Heart left ventricle (tissue), 16 donors: Measurements from ENCODE around the gene TMEM89. TPM values are rescaled to one million over a fixed set of nuclear protein-coding genes. Genes with fewer than 3 reads are reported as not detected.
A peak's percentile ranks its signal among the peaks of the same experiment; 100 is the strongest.

Experiments
- ATAC-seq, 4 donors: fragments of 200-7000 bp; cut with Tn5 transposase; one replicate each; pipeline ENCODE4 v1.9.1; 2020 to 2022; ENCODE audit warnings: moderate library complexity in 4 of 4, mild to moderate bottlenecking in 3 of 4, moderate number of reproducible peaks in 1 of 4
- DNase-seq, 5 donors: peaks; one replicate each; pipeline ENCODE4 v3.0.0-alpha.2; 2020
- H3K27ac ChIP-seq, 12 donors: fragments of 200-600 bp; sonication (generic) in 4 of 12; one replicate each; pipeline versions ENCODE4 v1.5.0 to v1.8.0; 2016 to 2022; ENCODE audit warnings: mild to moderate bottlenecking in 2 of 12
- H3K27me3 ChIP-seq, 9 donors: fragments of 200-600 bp; sonication (generic) in 2 of 9; one replicate each; pipeline versions ENCODE4 v1.5.1 to v1.8.0; 2016 to 2022; ENCODE audit warnings: mild to moderate bottlenecking in 3 of 9
- H3K36me3 ChIP-seq, 9 donors: fragments of 200-600 bp; sonication (generic) in 2 of 9; one replicate each; pipeline versions ENCODE4 v1.5.0 to v1.8.0; 2018 to 2022; ENCODE audit warnings: mild to moderate bottlenecking in 2 of 9
- H3K4me1 ChIP-seq, 12 donors: fragments of 200-600 bp; sonication (generic) in 4 of 12; one replicate each; pipeline versions ENCODE4 v1.5.0 to v1.8.0; 2016 to 2022; ENCODE audit warnings: mild to moderate bottlenecking in 3 of 12
- H3K4me3 ChIP-seq, 12 donors: fragments of 200-600 bp; sonication (generic) in 4 of 12; one replicate each; pipeline versions ENCODE4 v1.5.0 to v1.8.0; 2017 to 2022; ENCODE audit warnings: mild to moderate bottlenecking in 9 of 12, moderate library complexity in 4 of 12
- H3K9me3 ChIP-seq, 12 donors: fragments of 200-600 bp; sonication (generic) in 4 of 12; one replicate each; pipeline versions ENCODE4 v1.5.0 to v1.8.0; 2016 to 2022; ENCODE audit warnings: mild to moderate bottlenecking in 1 of 12
- CTCF ChIP-seq, 12 donors: fragments of 200-600 bp; sonication (generic) in 4 of 12; IDR thresholded peaks; one replicate each; pipeline versions ENCODE4 v1.5.0 to v1.8.0; 2018 to 2022; ENCODE audit warnings: antibody characterized with exemption in 12 of 12, mild to moderate bottlenecking in 5 of 12
- POLR2A ChIP-seq, 2 donors: fragments of 450-650 bp; IDR thresholded peaks; one replicate each; pipeline ENCODE4 v1.6.1; 2017; ENCODE audit warnings: antibody characterized with exemption in 2 of 2, mild to moderate bottlenecking in 2 of 2, moderate library complexity in 2 of 2
- WGBS, 4 donors: extraction: QIAGEN DNeasy Blood & Tissue Kit in 2 of 4; methylation state at CpG; one replicate each; pipeline versions ENCODE4 v1.1.5 to v1.1.7; 2013 to 2018; 5-methylcytosine and 5-hydroxymethylcytosine counted together
- intact Hi-C, 10 donors: fragments of 100-400 bp; cut with DNase I; formaldehyde crosslinking; loops; one replicate each; pipeline versions ENCODE4 v1.11.1 to v1.14.2; 2022
- polyA plus RNA-seq, 2 donors: library from polyadenylated mRNA; stranded (reverse); fragments of 200-250 nt; gene quantifications; one replicate each; pipeline ENCODE4 v1.2.3, GENCODE V29; 2013
- total RNA-seq, 9 donors: library from RNA; depleted of rRNA in 2 of 9; stranded (reverse); fragments of >200 nt in 2 of 9; fragmentation: NEBNext Ultra II Directional in 3 of 9; extraction: Animal tissue kit (Norgen Biotek cat#: 25700) in 3 of 9; gene quantifications; one replicate each; pipeline versions ENCODE4 v1.1.0 to v1.2.4, GENCODE V29; 2016 to 2023
- donor health status: ischemic (EF 13 %, LVEDD 7.1; RV severe dilation, severe dysfunction).
- donor health status: healthy with polysubstance abuse.
- donor health status: DM: no; HTN: yes; CAD: no.
- donor health status: DM: no; HTN: no; CAD: no.
- donor health status: ischemic (EF 25% LVEDD 6.9; RV normal size, moderate dysfunction).
- donor health status: ischemic (EF 25% LVEDD 5.7; RV mildly dilated, moderate dysfunction).
- donor health status: healthy.
- donor health status: DM: yes; HTN: yes; CAD: no.
- donor health status: ischemic (EF 35%, LVEDD 5.7; RV mildly dilated, moderate dysfunction).
- donor health status: nonischemic (EF 11% LVEDD 7.7; RV severe dilation, severe dysfunction).
- donor health status: DM: yes; HTN: yes; CAD: no.
- donor health status: PGD.
- donor health status: ischemic (EF 29% LVEDD 5.4; RV normal size, mild dysfunction).
- donor health status: nonischemic (EF 23%, LVEDD 6.1; RV moderate dilation, normal function).

The TMEM89 gene
- total and polyA plus RNA-seq, 11 donors = not detected

- Histone ChIP-seq H3K36me3 (peaks cover 0 to 62% (median 48%) of the 10 kb centered on the region in 9 donors), H3K4me1 (peaks cover 8 to 86% (median 66%) of the 10 kb centered on the region in 12 donors), H3K9me3 (no peaks in the 10 kb centered on the region), H3K4me3 (peak overlapping the region in 1 of 12 donors; percentile 5), H3K27me3 (peaks cover 0 to 17% (median 0%) of the 10 kb centered on the region in 9 donors), H3K27ac (peak overlapping the region; percentile 79 to 98 (median 92))
- 14 to 30% (median 28%) methylated on average over 1 to 5 of the region's 5 CpGs for WGBS, 4 donors
- DNase-seq (peak; percentile 72 to 90 (median 81)), ATAC-seq (peak; percentile 73 to 89 (median 81))
- no peak for TF ChIP-seq CTCF (IDR thresholded peaks at IDR 0.05)
- no peak for TF ChIP-seq POLR2A (IDR thresholded peaks at IDR 0.05)
- intact Hi-C loops = loop anchor here in 2 of 10 donors (5.0 kb wide), 1 partner anchor 36 kb away; the partner anchor contains the start of gene UCN2 (in 2 of the 2)
These were observed 23.1 kb downstream of the TMEM89 start for GRCh38 chr3:48598323-48599076.

- Histone ChIP-seq H3K27ac (peak overlapping the region; percentile 79 to 98 (median 92)), H3K4me3 (no peak overlapping the region), H3K4me1 (peaks cover 8 to 77% (median 66%) of the 10 kb centered on the region in 12 donors), H3K36me3 (peaks cover 0 to 51% (median 37%) of the 10 kb centered on the region in 9 donors), H3K9me3 (no peaks in the 10 kb centered on the region), H3K27me3 (peaks cover 0 to 17% (median 0%) of the 10 kb centered on the region in 9 donors)
- ATAC-seq = peak in 2 of 4 donors; percentile 0 to 4
- intact Hi-C loops = loop anchor here in 2 of 10 donors (5.0 kb wide), 1 partner anchor 35 kb away; the partner anchor contains the start of gene UCN2 (in 2 of the 2)
- TF ChIP-seq POLR2A (IDR thresholded peaks at IDR 0.05) (no peak), CTCF (IDR thresholded peaks at IDR 0.05) (no peak)
- WGBS, 4 donors = 58 to 68% (median 63%) methylated on average over 6 of the region's 6 CpGs
- peak in 1 of 5 donors; percentile 49 for DNase-seq
These were observed 24.2 kb downstream of the TMEM89 start for GRCh38 chr3:48597408-48597800.

GRCh38 chr3:48596676-48597407, 24.7 kb downstream of the TMEM89 start:
- ATAC-seq = no peak
- no peak overlapping the region for H3K4me3 ChIP-seq
- H3K9me3 ChIP-seq = no peaks in the 10 kb centered on the region
- peaks cover 8 to 76% (median 65%) of the 10 kb centered on the region in 12 donors for H3K4me1 ChIP-seq
- intact Hi-C loops = loop anchor here in 2 of 10 donors (5.0 kb wide), 1 partner anchor 35 kb away; the partner anchor contains the start of gene UCN2 (in 2 of the 2)
- peak overlapping the region; percentile 79 to 98 (median 92) for H3K27ac ChIP-seq
- peaks cover 0 to 45% (median 31%) of the 10 kb centered on the region in 9 donors for H3K36me3 ChIP-seq
- WGBS, 4 donors = 58 to 69% (median 62%) methylated on average over 8 of the region's 8 CpGs
- H3K27me3 ChIP-seq = peaks cover 0 to 17% (median 0%) of the 10 kb centered on the region in 9 donors
- peak in 1 of 5 donors; percentile 36 for DNase-seq
- no peak for TF ChIP-seq CTCF (IDR thresholded peaks at IDR 0.05)
- TF ChIP-seq POLR2A (IDR thresholded peaks at IDR 0.05) = no peak
